IMR-90 (cell line): ENCODE results near the gene DDX52.

ENCODE experiments used
- CEBPB ChIP-seq: IDR thresholded peaks from 2 replicates; pipeline ENCODE4 v1.6.1; 2012; ENCODE audit warnings: low read depth, low read length, improper control_type of control experiment
- CHD1 ChIP-seq: IDR thresholded peaks from 2 replicates; pipeline ENCODE4 v1.6.1; 2012; ENCODE audit warnings: low read depth, low read length, improper control_type of control experiment
- FOS ChIP-seq: fragments of 150-350 bp; IDR thresholded peaks from 2 replicates; pipeline ENCODE4 v1.6.1; 2016; ENCODE audit warnings: low read depth, low read length
- MAFK ChIP-seq: IDR thresholded peaks from 2 replicates; pipeline ENCODE4 v1.6.1; 2012; ENCODE audit warnings: low read depth, low read length, improper control_type of control experiment
- MAZ ChIP-seq: IDR thresholded peaks from 2 replicates; pipeline ENCODE4 v1.6.1; 2012; ENCODE audit warnings: low read depth, mild to moderate bottlenecking, low read length, improper control_type of control experiment, moderate library complexity, borderline replicate concordance
- MXI1 ChIP-seq: IDR thresholded peaks from 2 replicates; pipeline ENCODE4 v1.6.1; 2012; ENCODE audit warnings: low read depth, mild to moderate bottlenecking, low read length, moderate library complexity, borderline replicate concordance
- POLR2A ChIP-seq: IDR thresholded peaks from 2 replicates; pipeline ENCODE4 v1.6.1; 2012; ENCODE audit warnings: mild to moderate bottlenecking, low read depth, low read length
- RAD21 ChIP-seq: IDR thresholded peaks from 2 replicates; pipeline ENCODE4 v1.6.1; 2012; ENCODE audit warnings: low read length, improper control_type of control experiment
- RCOR1 ChIP-seq: IDR thresholded peaks from 2 replicates; pipeline ENCODE4 v1.6.1; 2012; ENCODE audit warnings: mild to moderate bottlenecking, low read length, improper control_type of control experiment; ENCODE audit not compliant: insufficient replicate concordance
- RFX5 ChIP-seq: IDR thresholded peaks from 2 replicates; pipeline ENCODE4 v1.8.0; 2012; ENCODE audit warnings: low read depth, mild to moderate bottlenecking, low read length, moderate library complexity
- SMC3 ChIP-seq: fragments of 150-350 bp; IDR thresholded peaks from 2 replicates; pipeline ENCODE4 v1.6.1; 2016; ENCODE audit warnings: low read depth, mild to moderate bottlenecking, antibody characterized with exemption, low read length, moderate library complexity
- TF ChIP-seq, protein P1 (sequence below): conservative IDR thresholded peaks from 2 replicates; pipeline ENCODE4 v1.5.1; 2012; ENCODE audit warnings: mild to moderate bottlenecking, low read depth, low read length, improper control_type of control experiment
- TF ChIP-seq, protein P2 (sequence below): fragments of 150-350 bp; IDR thresholded peaks from 2 replicates; pipeline ENCODE4 v1.6.1; 2016; ENCODE audit warnings: low read depth, mild to moderate bottlenecking, low read length, moderate library complexity, borderline replicate concordance

DNA sequence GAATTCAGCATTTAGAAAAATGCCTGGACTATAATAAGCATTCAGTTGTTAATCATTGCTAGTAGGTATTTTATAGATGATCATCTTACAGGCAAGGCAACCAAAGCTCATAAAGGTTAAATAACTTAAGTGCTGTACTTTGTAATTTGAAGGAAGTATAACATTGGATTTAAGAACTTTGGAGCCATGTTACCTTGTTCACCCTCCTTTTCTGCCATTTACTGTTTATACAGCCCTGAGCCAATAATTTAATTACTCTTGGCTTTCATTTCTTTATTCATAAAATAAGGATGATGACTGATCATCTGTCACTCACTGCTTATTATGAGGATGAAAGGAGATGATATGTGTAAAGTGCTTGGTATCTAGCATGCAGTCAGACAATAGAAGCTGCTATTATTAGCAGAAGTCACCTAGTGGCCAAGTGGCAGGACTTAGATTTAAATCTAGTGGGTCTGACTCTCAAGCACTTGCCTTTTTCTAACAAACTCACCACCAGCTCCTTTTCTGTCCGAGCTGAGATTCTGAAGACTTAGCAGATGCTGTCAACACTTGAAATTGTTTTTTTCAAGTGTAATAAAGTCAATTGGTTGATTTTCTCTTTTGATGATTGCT is 18.3 kb upstream of the DDX52 start:
- TF ChIP-seq, protein P1, sequence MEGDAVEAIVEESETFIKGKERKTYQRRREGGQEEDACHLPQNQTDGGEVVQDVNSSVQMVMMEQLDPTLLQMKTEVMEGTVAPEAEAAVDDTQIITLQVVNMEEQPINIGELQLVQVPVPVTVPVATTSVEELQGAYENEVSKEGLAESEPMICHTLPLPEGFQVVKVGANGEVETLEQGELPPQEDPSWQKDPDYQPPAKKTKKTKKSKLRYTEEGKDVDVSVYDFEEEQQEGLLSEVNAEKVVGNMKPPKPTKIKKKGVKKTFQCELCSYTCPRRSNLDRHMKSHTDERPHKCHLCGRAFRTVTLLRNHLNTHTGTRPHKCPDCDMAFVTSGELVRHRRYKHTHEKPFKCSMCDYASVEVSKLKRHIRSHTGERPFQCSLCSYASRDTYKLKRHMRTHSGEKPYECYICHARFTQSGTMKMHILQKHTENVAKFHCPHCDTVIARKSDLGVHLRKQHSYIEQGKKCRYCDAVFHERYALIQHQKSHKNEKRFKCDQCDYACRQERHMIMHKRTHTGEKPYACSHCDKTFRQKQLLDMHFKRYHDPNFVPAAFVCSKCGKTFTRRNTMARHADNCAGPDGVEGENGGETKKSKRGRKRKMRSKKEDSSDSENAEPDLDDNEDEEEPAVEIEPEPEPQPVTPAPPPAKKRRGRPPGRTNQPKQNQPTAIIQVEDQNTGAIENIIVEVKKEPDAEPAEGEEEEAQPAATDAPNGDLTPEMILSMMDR: no peak; the same call in 1 of the 2 replicates
- TF ChIP-seq MAFK (no peak), CEBPB (no peak), RFX5 (no peak), POLR2A (no peak), MAZ (no peak), SMC3 (no peak), RCOR1 (no peak), FOS (no peak), MXI1 (no peak), CHD1 (no peak), RAD21 (no peak)
- TF ChIP-seq, protein P2, sequence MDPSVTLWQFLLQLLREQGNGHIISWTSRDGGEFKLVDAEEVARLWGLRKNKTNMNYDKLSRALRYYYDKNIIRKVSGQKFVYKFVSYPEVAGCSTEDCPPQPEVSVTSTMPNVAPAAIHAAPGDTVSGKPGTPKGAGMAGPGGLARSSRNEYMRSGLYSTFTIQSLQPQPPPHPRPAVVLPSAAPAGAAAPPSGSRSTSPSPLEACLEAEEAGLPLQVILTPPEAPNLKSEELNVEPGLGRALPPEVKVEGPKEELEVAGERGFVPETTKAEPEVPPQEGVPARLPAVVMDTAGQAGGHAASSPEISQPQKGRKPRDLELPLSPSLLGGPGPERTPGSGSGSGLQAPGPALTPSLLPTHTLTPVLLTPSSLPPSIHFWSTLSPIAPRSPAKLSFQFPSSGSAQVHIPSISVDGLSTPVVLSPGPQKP: no peak
